GM18511 (cell line): Measurements from ENCODE around the gene TMEM190.

Experiments
- ATAC-seq: cut with Tn5 transposase; IDR thresholded peaks from one replicate; pipeline ENCODE4 v1.9.1; 2021; ENCODE audit warnings: mild to moderate bottlenecking, moderate library complexity; ENCODE audit not compliant: unreplicated experiment

The TMEM190 gene

GRCh38 chr19:55350620-55351315 lies 25.9 kb upstream of the TMEM190 start:
- ATAC-seq: no peak

- ATAC-seq: no peak
Observed at GRCh38 chr19:55352040-55352439, 24.6 kb upstream of the TMEM190 start.

GRCh38 chr19:55352549-55353145 lies 24.0 kb upstream of the TMEM190 start:
- no peak for ATAC-seq

GRCh38 chr19:55353356-55353802 lies 23.2 kb upstream of the TMEM190 start:
- ATAC-seq: no peak

- no peak for ATAC-seq
Observed at GRCh38 chr19:55353803-55354697, 22.6 kb upstream of the TMEM190 start.

- no peak for ATAC-seq
Observed at GRCh38 chr19:55354698-55355212, 21.9 kb upstream of the TMEM190 start, which contains the start of gene COX6B2. Gene COX6B2, minus strand, starts transcription at chr19:55354719. Its CDS starts 198 bp downstream, at chr19:55354521.

GRCh38 chr19:55355213-55355821 lies 21.3 kb upstream of the TMEM190 start:
- no peak for ATAC-seq

GRCh38 chr19:55358493-55358892 lies 18.1 kb upstream of the TMEM190 start:
- ATAC-seq: no peak

- no peak for ATAC-seq
Observed at GRCh38 chr19:55358943-55359908, 17.4 kb upstream of the TMEM190 start.

GRCh38 chr19:55360902-55361301 lies 15.7 kb upstream of the TMEM190 start:
- no peak for ATAC-seq

- no peak for ATAC-seq
Observed at GRCh38 chr19:55362174-55362989, 14.2 kb upstream of the TMEM190 start.

- no peak for ATAC-seq
Observed at GRCh38 chr19:55362990-55363716, 13.5 kb upstream of the TMEM190 start, which contains the start of gene GARIN5B. Gene GARIN5B, minus strand, starts transcription at chr19:55363260. Its CDS starts 194 bp downstream, at chr19:55363066.

- no peak for ATAC-seq
Observed at GRCh38 chr19:55365245-55365644, 11.4 kb upstream of the TMEM190 start.

GRCh38 chr19:55365964-55366363 lies 10.7 kb upstream of the TMEM190 start:
- no peak for ATAC-seq

GRCh38 chr19:55366790-55367189 lies 9.8 kb upstream of the TMEM190 start:
- no peak for ATAC-seq

GRCh38 chr19:55368106-55368505 lies 8.5 kb upstream of the TMEM190 start:
- no peak for ATAC-seq

GRCh38 chr19:55368701-55369563 lies 7.7 kb upstream of the TMEM190 start:
- no peak for ATAC-seq
